T-helper 1 cell treated with Interleukin-12 subunit alpha and Interleukin-12 subunit beta and Interleukin-4 antibody, amounts not matched to agents 30 μg/mL and 1 μg/mL, for 36 hours (primary cell): ENCODE measurements around the gene MAML2.

Experiments
- H3K27ac Mint-ChIP-seq: one replicate; pipeline ENCODE4 v1.8.0; 2021; ENCODE audit warnings: mild to moderate bottlenecking, mixed read lengths
- H3K27me3 Mint-ChIP-seq: one replicate; pipeline ENCODE4 v1.8.0; 2021; ENCODE audit warnings: low read depth, mixed read lengths
- H3K36me3 Mint-ChIP-seq: one replicate; pipeline ENCODE4 v1.8.0; 2021; ENCODE audit warnings: low read depth, mixed read lengths
- H3K4me1 Mint-ChIP-seq: one replicate; pipeline ENCODE4 v1.8.0; 2021; ENCODE audit warnings: low read depth, mixed read lengths
- H3K4me3 Mint-ChIP-seq: one replicate; pipeline ENCODE4 v1.8.0; 2021; ENCODE audit warnings: mild to moderate bottlenecking, moderate library complexity, mixed read lengths
- H3K9me3 Mint-ChIP-seq: one replicate; pipeline ENCODE4 v1.8.0; 2021; ENCODE audit warnings: mixed read lengths

MAML2 gene

GRCh38 chr11:96136613-96137298 is 206.2 kb downstream of the MAML2 start:
- H3K9me3 Mint-ChIP-seq, result no peaks in the 10 kb centered on the region
- H3K27me3 Mint-ChIP-seq, result no peaks in the 10 kb centered on the region
- H3K4me1 Mint-ChIP-seq, result peaks cover 20% of the 10 kb centered on the region
- H3K27ac Mint-ChIP-seq, result peak overlapping the region; percentile 12
- H3K4me3 Mint-ChIP-seq, result no peak overlapping the region
- H3K36me3 Mint-ChIP-seq, result peaks cover 14% of the 10 kb centered on the region

GRCh38 chr11:96134602-96135001 is 208.4 kb downstream of the MAML2 start:
- Mint-ChIP-seq H3K27me3 (no peaks in the 10 kb centered on the region), H3K27ac (no peak overlapping the region), H3K4me3 (no peak overlapping the region), H3K36me3 (peaks cover 13% of the 10 kb centered on the region), H3K4me1 (peaks cover 23% of the 10 kb centered on the region), H3K9me3 (no peaks in the 10 kb centered on the region)

- Mint-ChIP-seq H3K4me3 (no peak overlapping the region), H3K4me1 (peaks cover 23% of the 10 kb centered on the region), H3K9me3 (no peaks in the 10 kb centered on the region), H3K27me3 (no peaks in the 10 kb centered on the region), H3K27ac (no peak overlapping the region), H3K36me3 (peaks cover 10% of the 10 kb centered on the region)
These were observed 210.6 kb downstream of the MAML2 start for GRCh38 chr11:96132437-96132836.

- peak overlapping the region; percentile 76 for H3K27ac Mint-ChIP-seq
- no peaks in the 10 kb centered on the region for H3K27me3 Mint-ChIP-seq
- no peaks in the 10 kb centered on the region for H3K9me3 Mint-ChIP-seq
- H3K36me3 Mint-ChIP-seq, result peaks cover 5% of the 10 kb centered on the region
- H3K4me1 Mint-ChIP-seq, result peaks cover 24% of the 10 kb centered on the region
- no peak overlapping the region for H3K4me3 Mint-ChIP-seq
These were observed 212.9 kb downstream of the MAML2 start for GRCh38 chr11:96130061-96130620.

GRCh38 chr11:96127596-96127959 is 215.4 kb downstream of the MAML2 start:
- H3K27ac Mint-ChIP-seq, result no peak overlapping the region
- H3K36me3 Mint-ChIP-seq, result peaks cover 4% of the 10 kb centered on the region
- H3K9me3 Mint-ChIP-seq, result no peaks in the 10 kb centered on the region
- peaks cover 29% of the 10 kb centered on the region for H3K4me1 Mint-ChIP-seq
- H3K27me3 Mint-ChIP-seq, result no peaks in the 10 kb centered on the region
- H3K4me3 Mint-ChIP-seq, result no peak overlapping the region

GRCh38 chr11:96126917-96127595 is 215.9 kb downstream of the MAML2 start:
- Mint-ChIP-seq H3K4me3 (no peak overlapping the region), H3K4me1 (peaks cover 27% of the 10 kb centered on the region), H3K9me3 (no peaks in the 10 kb centered on the region), H3K27me3 (no peaks in the 10 kb centered on the region), H3K27ac (no peak overlapping the region), H3K36me3 (peaks cover 4% of the 10 kb centered on the region)

GRCh38 chr11:96125400-96125799 is 217.6 kb downstream of the MAML2 start:
- Mint-ChIP-seq H3K27ac (peak overlapping the region; percentile 68), H3K9me3 (no peaks in the 10 kb centered on the region), H3K4me1 (peaks cover 25% of the 10 kb centered on the region), H3K4me3 (no peak overlapping the region), H3K27me3 (no peaks in the 10 kb centered on the region), H3K36me3 (peaks cover 4% of the 10 kb centered on the region)

GRCh38 chr11:96124155-96124554 is 218.8 kb downstream of the MAML2 start:
- H3K36me3 Mint-ChIP-seq, result no peaks in the 10 kb centered on the region
- H3K9me3 Mint-ChIP-seq, result no peaks in the 10 kb centered on the region
- H3K4me1 Mint-ChIP-seq, result peaks cover 17% of the 10 kb centered on the region
- H3K27ac Mint-ChIP-seq, result no peak overlapping the region
- H3K4me3 Mint-ChIP-seq, result no peak overlapping the region
- no peaks in the 10 kb centered on the region for H3K27me3 Mint-ChIP-seq

GRCh38 chr11:96123301-96123700 is 219.7 kb downstream of the MAML2 start:
- H3K27ac Mint-ChIP-seq, result no peak overlapping the region
- peaks cover 1% of the 10 kb centered on the region for H3K36me3 Mint-ChIP-seq
- no peaks in the 10 kb centered on the region for H3K27me3 Mint-ChIP-seq
- no peaks in the 10 kb centered on the region for H3K9me3 Mint-ChIP-seq
- H3K4me3 Mint-ChIP-seq, result no peak overlapping the region
- peaks cover 17% of the 10 kb centered on the region for H3K4me1 Mint-ChIP-seq

GRCh38 chr11:96122601-96123074 is 220.4 kb downstream of the MAML2 start:
- Mint-ChIP-seq H3K9me3 (no peaks in the 10 kb centered on the region), H3K27me3 (no peaks in the 10 kb centered on the region), H3K4me3 (no peak overlapping the region), H3K36me3 (peaks cover 1% of the 10 kb centered on the region), H3K4me1 (peaks cover 16% of the 10 kb centered on the region), H3K27ac (no peak overlapping the region)

- H3K36me3 Mint-ChIP-seq, result peaks cover 3% of the 10 kb centered on the region
- no peaks in the 10 kb centered on the region for H3K9me3 Mint-ChIP-seq
- no peak overlapping the region for H3K4me3 Mint-ChIP-seq
- peaks cover under 1% of the 10 kb centered on the region for H3K4me1 Mint-ChIP-seq
- H3K27ac Mint-ChIP-seq, result no peak overlapping the region
- no peaks in the 10 kb centered on the region for H3K27me3 Mint-ChIP-seq
These were observed 223.8 kb downstream of the MAML2 start for GRCh38 chr11:96119211-96119610.

- Mint-ChIP-seq H3K27me3 (no peaks in the 10 kb centered on the region), H3K4me1 (peaks cover 8% of the 10 kb centered on the region), H3K27ac (no peak overlapping the region), H3K4me3 (no peak overlapping the region), H3K9me3 (no peaks in the 10 kb centered on the region), H3K36me3 (peaks cover 3% of the 10 kb centered on the region)
These were observed 226.6 kb downstream of the MAML2 start for GRCh38 chr11:96116376-96116775.

- Mint-ChIP-seq H3K27me3 (no peaks in the 10 kb centered on the region), H3K4me1 (peaks cover 11% of the 10 kb centered on the region), H3K4me3 (no peak overlapping the region), H3K36me3 (peaks cover 4% of the 10 kb centered on the region), H3K27ac (no peak overlapping the region), H3K9me3 (no peaks in the 10 kb centered on the region)
These were observed 228.6 kb downstream of the MAML2 start for GRCh38 chr11:96114178-96115064.

- H3K27me3 Mint-ChIP-seq, result no peaks in the 10 kb centered on the region
- peaks cover 3% of the 10 kb centered on the region for H3K36me3 Mint-ChIP-seq
- H3K4me1 Mint-ChIP-seq, result peaks cover 11% of the 10 kb centered on the region
- no peak overlapping the region for H3K27ac Mint-ChIP-seq
- no peaks in the 10 kb centered on the region for H3K9me3 Mint-ChIP-seq
- no peak overlapping the region for H3K4me3 Mint-ChIP-seq
These were observed 229.8 kb downstream of the MAML2 start for GRCh38 chr11:96113193-96113681.
